Breast epithelium (tissue), 3 donors: ENCODE results near the gene ABL2.

ENCODE experiments used
- POLR2AphosphoS5 ChIP-seq, 3 donors: sonication (generic); formaldehyde crosslinking; IDR thresholded peaks; one replicate each; pipeline ENCODE4 v1.6.1; 2017; ENCODE audit warnings: antibody characterized with exemption in 3 of 3
- TF ChIP-seq, protein P1 (sequence below), 3 donors: fragments of 450-650 bp; IDR thresholded peaks; one replicate each; pipeline ENCODE4 v1.5.1; 2016 to 2017; ENCODE audit warnings: antibody characterized with exemption in 3 of 3, mild to moderate bottlenecking in 3 of 3, moderate library complexity in 3 of 3

DNA sequence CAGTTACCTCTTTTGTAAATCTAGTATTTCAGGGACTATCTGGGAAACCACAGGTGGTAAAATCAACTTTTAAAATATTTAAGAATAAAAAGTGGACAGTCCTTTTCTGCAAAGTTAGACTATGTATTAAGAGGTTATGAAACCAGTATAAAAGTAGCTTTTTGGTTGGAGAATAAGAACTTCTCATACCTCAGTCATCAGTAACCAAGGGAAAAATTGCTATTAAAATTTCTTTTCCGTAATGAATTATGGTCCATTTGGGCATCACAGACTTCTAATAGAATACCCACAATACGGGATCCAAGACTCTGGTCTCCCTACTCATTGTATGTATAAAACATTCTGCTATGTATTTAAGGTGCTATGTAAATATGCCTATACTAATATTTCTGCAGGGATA lies 51.9 kb downstream of the ABL2 start:
- TF ChIP-seq POLR2AphosphoS5 (IDR thresholded peaks at IDR 0.05): no peak
- TF ChIP-seq, protein P1, sequence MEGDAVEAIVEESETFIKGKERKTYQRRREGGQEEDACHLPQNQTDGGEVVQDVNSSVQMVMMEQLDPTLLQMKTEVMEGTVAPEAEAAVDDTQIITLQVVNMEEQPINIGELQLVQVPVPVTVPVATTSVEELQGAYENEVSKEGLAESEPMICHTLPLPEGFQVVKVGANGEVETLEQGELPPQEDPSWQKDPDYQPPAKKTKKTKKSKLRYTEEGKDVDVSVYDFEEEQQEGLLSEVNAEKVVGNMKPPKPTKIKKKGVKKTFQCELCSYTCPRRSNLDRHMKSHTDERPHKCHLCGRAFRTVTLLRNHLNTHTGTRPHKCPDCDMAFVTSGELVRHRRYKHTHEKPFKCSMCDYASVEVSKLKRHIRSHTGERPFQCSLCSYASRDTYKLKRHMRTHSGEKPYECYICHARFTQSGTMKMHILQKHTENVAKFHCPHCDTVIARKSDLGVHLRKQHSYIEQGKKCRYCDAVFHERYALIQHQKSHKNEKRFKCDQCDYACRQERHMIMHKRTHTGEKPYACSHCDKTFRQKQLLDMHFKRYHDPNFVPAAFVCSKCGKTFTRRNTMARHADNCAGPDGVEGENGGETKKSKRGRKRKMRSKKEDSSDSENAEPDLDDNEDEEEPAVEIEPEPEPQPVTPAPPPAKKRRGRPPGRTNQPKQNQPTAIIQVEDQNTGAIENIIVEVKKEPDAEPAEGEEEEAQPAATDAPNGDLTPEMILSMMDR (IDR thresholded peaks at IDR 0.05): no peak
